Spinal cord (tissue), 10 donors: ENCODE data around the gene BMPR2. TPM values are rescaled to one million over a fixed set of nuclear protein-coding genes. Genes with fewer than 3 reads are reported as not detected.

ENCODE experiments used
- DNase-seq, 6 donors: peaks; one replicate each; pipeline versions ENCODE4 v3.0.0 to v3.0.0-alpha.2; 2013 to 2015; ENCODE audit warnings: low spot score in 6 of 6, low read depth in 4 of 6
- H3K27ac ChIP-seq: one replicate; pipeline ENCODE4 v1.5.1; 2013; ENCODE audit warnings: low read depth, low read length, control low read depth
- H3K27me3 ChIP-seq: one replicate; pipeline ENCODE4 v1.6.1; 2013; ENCODE audit warnings: low read length; ENCODE audit not compliant: control insufficient read depth, insufficient read depth
- H3K36me3 ChIP-seq: one replicate; pipeline ENCODE4 v1.6.1; 2013; ENCODE audit warnings: low read length; ENCODE audit not compliant: control insufficient read depth, insufficient read depth
- H3K4me1 ChIP-seq: one replicate; pipeline ENCODE4 v1.6.1; 2013; ENCODE audit warnings: low read length; ENCODE audit not compliant: control insufficient read depth, insufficient read depth
- H3K4me3 ChIP-seq: one replicate; pipeline ENCODE4 v1.5.1; 2013; ENCODE audit warnings: low read depth, low read length, control low read depth
- H3K9me3 ChIP-seq: one replicate; pipeline ENCODE4 v1.6.1; 2013; ENCODE audit warnings: low read length; ENCODE audit not compliant: control insufficient read depth, insufficient read depth
- WGBS: methylation state at CpG from one replicate; pipeline ENCODE4 v1.1.5; 2013; ENCODE audit warnings: missing lambda C conversion rate; ENCODE audit not compliant: insufficient coverage; 5-methylcytosine and 5-hydroxymethylcytosine counted together
- polyA plus RNA-seq, 2 donors: library from polyadenylated mRNA; unstranded; fragments of 120-200 nt; gene quantifications; one replicate each; pipeline ENCODE4 v1.2.1, GENCODE V29; 2013; ENCODE audit not compliant: insufficient read length in 2 of 2
- total RNA-seq, 2 donors: library from RNA; depleted of rRNA in 1 of 2; stranded (reverse); fragments of 120-200 nt in 1 of 2; fragments of >200 nt in 1 of 2; gene quantifications; one replicate each; pipeline versions ENCODE4 v1.2.3 to v1.2.4, GENCODE V29; 2013 to 2014
- donor health status: healthy.

The BMPR2 gene
- total and polyA plus RNA-seq, 4 donors, result 44.5 to 105 (median 54.5) TPM

DNA sequence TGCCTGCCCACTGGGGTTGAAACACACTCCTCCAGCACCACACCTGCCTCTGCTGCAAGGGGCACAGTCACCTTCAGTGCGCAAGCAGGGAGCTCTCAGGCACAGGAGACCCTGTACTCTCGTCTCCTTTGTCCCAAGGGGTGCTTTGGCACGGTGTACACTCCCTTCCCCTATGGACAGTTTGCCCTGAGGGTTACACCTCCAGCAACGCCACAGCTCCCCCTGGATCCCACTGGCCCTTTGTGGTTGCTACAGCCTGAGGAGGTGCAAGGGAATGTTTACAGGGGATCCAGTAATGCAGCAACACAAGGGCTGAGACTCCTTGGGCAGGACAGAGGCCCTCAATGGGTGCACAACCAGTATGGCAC lies 213.4 kb downstream of the BMPR2 start:
- Histone ChIP-seq H3K4me3 (no peak overlapping the region), H3K4me1 (peaks cover 9% of the 10 kb centered on the region), H3K27me3 (no peaks in the 10 kb centered on the region), H3K27ac (no peak overlapping the region), H3K36me3 (no peaks in the 10 kb centered on the region), H3K9me3 (no peaks in the 10 kb centered on the region)
- WGBS, result 84% methylated on average over 4 of the region's 4 CpGs
- DNase-seq, result no peak

DNA sequence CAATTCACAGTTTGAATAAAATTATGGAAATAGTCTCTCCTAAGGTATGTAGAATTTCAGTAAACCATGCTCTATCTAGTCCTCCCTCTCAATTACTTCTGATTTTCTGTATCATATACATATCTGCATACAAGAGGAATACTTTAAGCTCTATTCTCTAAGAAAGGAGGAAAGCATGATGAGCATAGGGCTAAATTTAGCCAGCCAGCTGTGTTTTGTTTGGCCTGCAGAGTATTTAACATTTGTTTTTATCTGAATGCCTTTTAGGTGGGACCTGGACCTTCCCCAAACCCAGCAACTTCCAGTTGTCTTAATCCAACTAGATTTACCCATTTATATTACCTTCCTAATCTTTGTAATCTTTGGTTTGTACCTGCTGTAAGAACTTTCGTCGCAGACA lies 216.4 kb downstream of the BMPR2 start:
- peak in 1 of 6 donors; percentile 31 for DNase-seq
- Histone ChIP-seq H3K36me3 (no peaks in the 10 kb centered on the region), H3K27ac (no peak overlapping the region), H3K4me3 (no peak overlapping the region), H3K9me3 (no peaks in the 10 kb centered on the region), H3K4me1 (peaks cover 9% of the 10 kb centered on the region), H3K27me3 (no peaks in the 10 kb centered on the region)
- no CpG with 5 or more reads among the region's 2 CpGs for WGBS

DNA sequence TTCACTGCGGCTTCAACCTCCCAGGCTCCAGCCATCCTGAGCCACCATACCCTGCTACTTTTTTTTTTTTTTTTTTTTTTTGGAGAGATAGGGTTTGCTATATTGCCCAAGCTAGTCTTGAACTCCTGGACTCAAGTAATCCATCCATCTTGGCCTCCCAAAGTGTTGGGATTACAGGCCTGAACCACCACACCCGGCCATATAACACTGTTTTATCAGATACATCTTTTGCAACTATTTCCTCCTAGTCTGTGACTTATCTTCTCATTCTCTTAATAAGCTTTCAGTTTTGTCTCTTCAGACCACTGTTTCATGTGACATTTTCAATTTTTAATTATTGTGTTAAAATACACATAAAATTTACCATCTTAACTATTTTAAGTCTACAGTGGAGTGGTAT lies 223.0 kb downstream of the BMPR2 start:
- 88% methylated on average over 1 of the region's 2 CpGs for WGBS
- H3K27ac ChIP-seq, result no peak overlapping the region
- DNase-seq, result no peak
- H3K9me3 ChIP-seq, result no peaks in the 10 kb centered on the region
- H3K4me1 ChIP-seq, result no peaks in the 10 kb centered on the region
- no peak overlapping the region for H3K4me3 ChIP-seq
- H3K36me3 ChIP-seq, result no peaks in the 10 kb centered on the region
- H3K27me3 ChIP-seq, result no peaks in the 10 kb centered on the region

DNA sequence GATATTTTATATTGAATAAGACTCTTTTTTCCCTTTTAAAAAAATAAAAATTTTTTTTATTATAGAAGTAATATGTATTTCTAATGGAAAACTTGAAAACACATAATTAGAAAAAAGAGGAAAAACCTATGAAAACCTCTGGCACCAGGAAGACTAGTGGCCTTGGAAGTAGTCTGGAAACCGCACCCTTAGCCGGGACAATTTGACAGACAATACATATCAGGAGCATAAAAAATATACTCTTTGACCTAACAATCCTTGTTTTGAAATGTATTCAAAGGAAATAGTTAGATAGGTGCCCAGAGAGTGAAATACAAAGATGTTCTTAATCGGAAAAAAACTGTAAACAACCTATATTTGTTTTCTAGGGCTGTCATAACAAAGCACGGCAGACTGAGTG lies 223.8 kb downstream of the BMPR2 start:
- Histone ChIP-seq H3K4me1 (no peaks in the 10 kb centered on the region), H3K4me3 (no peak overlapping the region), H3K36me3 (no peaks in the 10 kb centered on the region), H3K9me3 (no peaks in the 10 kb centered on the region), H3K27ac (no peak overlapping the region), H3K27me3 (no peaks in the 10 kb centered on the region)
- no peak for DNase-seq
- no CpG with 5 or more reads among the region's 4 CpGs for WGBS

DNA sequence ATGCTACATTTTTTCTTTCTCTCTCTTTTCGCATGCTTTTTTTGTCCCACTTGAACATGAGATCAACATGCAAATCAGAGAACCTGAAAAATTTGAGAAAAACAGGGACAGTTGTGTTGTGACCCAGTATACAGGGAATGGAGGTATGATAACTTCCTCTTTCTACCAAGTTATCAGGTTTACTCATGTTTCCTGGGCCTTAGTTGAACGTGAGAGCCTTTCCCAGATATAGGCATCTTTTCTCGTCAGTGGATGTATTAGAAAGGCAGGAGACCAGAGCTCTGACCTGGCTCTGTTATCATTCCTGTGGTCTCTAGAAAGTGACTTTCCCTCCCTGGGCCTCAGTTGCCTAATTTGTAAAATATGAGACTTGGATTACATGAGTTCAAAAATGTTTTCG lies 228.6 kb downstream of the BMPR2 start:
- Histone ChIP-seq H3K4me1 (no peaks in the 10 kb centered on the region), H3K36me3 (no peaks in the 10 kb centered on the region), H3K27me3 (no peaks in the 10 kb centered on the region), H3K4me3 (no peak overlapping the region), H3K27ac (no peak overlapping the region), H3K9me3 (no peaks in the 10 kb centered on the region)
- DNase-seq, result no peak
- WGBS, result no CpG with 5 or more reads among the region's 4 CpGs

DNA sequence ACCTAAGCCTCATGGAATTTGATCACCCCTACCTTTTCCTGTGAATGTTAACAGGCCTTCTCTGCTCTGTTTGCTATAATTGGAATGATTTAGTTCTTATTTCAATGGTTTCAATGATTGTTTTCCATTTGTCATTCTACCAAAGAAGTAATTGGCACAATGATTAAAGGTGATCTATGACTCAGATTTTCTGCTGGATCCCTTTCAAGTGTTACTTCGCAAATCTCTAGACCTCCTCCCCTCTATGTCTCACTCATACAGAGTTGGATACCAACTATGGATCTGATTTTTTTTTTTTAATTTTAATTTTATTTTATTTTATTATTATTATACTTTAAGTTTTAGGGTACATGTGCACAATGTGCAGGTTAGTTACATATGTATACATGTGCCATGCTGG lies 229.0 kb downstream of the BMPR2 start:
- Histone ChIP-seq H3K9me3 (no peaks in the 10 kb centered on the region), H3K36me3 (no peaks in the 10 kb centered on the region), H3K4me3 (no peak overlapping the region), H3K27me3 (no peaks in the 10 kb centered on the region), H3K27ac (no peak overlapping the region), H3K4me1 (no peaks in the 10 kb centered on the region)
- DNase-seq, result no peak
- no CpG with 5 or more reads among the region's 1 CpG for WGBS

DNA sequence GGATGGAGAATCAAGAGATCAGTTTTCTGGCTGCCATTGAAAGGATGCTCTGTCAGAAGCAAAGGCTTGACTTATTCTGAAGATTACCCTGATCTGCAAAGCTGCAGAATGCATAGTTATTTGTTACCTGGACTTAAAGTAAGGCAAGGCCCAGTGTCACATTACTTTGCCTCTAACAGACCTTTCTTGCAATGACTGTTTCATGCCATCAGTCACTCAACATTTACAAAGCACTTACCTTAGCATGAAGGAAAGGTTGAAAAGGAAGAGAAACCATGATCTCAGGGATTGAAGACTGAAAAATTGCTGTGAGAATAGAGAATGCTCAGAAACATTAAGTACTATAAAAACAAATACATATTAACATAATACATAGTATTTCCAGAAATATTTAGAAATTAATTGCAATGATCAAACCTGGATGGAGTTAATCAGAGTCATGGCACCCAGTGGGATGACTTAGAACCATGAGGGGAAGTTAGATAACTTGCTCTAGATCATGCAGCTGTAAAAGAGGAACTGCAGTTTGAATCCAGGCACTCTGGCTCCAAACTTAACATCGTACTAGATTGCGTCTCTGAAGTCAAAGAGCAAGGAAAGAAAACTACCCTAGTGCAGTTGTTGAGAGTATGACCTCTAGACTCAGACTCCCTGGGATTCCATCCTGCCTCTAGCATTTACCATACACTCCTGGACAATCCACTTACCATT lies 232.2 kb downstream of the BMPR2 start:
- no peak overlapping the region for H3K4me3 ChIP-seq
- no peaks in the 10 kb centered on the region for H3K9me3 ChIP-seq
- no peaks in the 10 kb centered on the region for H3K4me1 ChIP-seq
- WGBS, result no CpG with 5 or more reads among the region's 2 CpGs
- no peaks in the 10 kb centered on the region for H3K27me3 ChIP-seq
- no peak overlapping the region for H3K27ac ChIP-seq
- no peaks in the 10 kb centered on the region for H3K36me3 ChIP-seq
- DNase-seq, result no peak

DNA sequence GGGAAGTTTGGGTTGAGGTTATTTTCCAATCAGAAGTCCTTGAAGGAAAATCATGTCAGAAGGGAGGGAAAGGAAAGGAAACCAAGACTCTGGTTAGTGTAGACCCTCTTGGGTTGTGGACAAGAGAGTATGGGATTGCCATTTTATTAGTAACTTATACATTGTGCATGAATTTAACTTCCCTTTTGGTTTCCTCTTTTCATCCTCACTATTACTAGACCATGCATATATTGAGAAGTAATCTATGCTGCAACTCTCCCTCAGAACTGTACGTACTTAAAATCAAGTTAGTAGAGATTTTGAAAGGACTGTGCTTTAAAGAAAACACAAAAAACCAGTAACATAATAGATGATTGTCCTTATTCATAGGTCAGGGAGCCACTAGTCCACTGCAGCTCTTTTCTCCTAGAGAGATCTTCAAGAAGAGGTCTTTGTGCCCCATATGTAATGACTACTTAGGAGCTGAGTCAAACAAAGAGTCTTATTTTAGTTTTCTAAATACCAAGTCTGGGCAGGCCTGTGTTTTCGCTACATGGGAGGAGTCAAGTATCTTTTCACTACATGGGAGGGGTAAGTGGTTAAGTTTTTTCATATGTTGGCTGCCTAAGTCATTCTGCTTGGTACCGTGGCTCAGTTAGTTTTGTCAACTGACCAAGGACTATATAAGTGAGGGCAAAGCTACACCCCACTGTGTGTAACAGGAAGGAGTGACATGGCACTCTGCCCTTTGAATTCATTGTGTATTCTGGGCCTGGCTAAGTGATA lies 233.4 kb downstream of the BMPR2 start:
- H3K9me3 ChIP-seq, result no peaks in the 10 kb centered on the region
- peak in 1 of 6 donors; percentile 16 for DNase-seq
- WGBS, result 17% methylated on average over 1 of the region's 3 CpGs
- H3K4me1 ChIP-seq, result no peaks in the 10 kb centered on the region
- H3K27ac ChIP-seq, result peak overlapping the region; percentile 25
- H3K27me3 ChIP-seq, result no peaks in the 10 kb centered on the region
- no peak overlapping the region for H3K4me3 ChIP-seq
- no peaks in the 10 kb centered on the region for H3K36me3 ChIP-seq

DNA sequence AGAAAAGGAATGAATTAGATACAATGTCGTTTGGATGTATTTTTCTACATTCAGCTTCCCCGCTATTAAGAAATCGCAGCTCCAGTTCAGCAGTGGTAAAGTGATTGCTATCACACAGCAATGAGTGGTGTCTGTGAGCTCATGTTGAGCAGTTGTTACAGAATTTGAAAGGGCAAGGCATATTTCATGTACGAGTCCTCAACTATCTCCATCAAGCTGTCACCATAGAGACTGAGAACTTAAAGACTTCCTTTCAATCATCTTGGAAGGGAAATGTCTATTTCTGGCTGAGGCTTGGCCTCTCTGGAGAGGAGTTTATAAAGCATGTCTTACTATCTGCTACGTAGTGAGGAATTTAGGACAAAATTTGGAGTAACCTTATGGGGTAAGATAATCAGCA lies 234.3 kb downstream of the BMPR2 start:
- Histone ChIP-seq H3K4me1 (no peaks in the 10 kb centered on the region), H3K4me3 (no peak overlapping the region), H3K36me3 (no peaks in the 10 kb centered on the region), H3K9me3 (no peaks in the 10 kb centered on the region), H3K27ac (no peak overlapping the region), H3K27me3 (no peaks in the 10 kb centered on the region)
- 100% methylated on average over 3 of the region's 5 CpGs for WGBS
- DNase-seq, result peak in 1 of 6 donors; percentile 27

DNA sequence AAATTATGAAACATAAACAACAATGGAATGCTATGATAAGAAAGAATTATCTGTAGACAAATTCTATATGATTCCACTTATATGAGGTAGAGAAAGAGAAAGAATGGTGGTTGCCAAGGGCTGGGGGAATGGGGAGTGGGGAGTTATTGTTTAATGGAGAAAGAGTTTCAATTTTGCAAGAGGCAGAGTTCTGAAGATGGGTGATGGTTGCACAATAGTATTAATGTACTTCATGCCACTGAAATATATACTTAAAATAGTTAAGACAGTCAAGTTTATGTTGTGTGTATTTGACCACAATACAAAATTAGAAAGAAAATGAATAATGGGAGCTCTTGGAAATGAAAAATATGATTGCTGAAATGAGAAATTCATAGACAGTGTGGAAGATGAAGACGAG lies 236.0 kb downstream of the BMPR2 start:
- H3K27me3 ChIP-seq, result no peaks in the 10 kb centered on the region
- H3K36me3 ChIP-seq, result no peaks in the 10 kb centered on the region
- H3K4me3 ChIP-seq, result no peak overlapping the region
- no peak for DNase-seq
- no peaks in the 10 kb centered on the region for H3K9me3 ChIP-seq
- WGBS, result 89% methylated on average over 1 of the region's 1 CpG
- no peaks in the 10 kb centered on the region for H3K4me1 ChIP-seq
- no peak overlapping the region for H3K27ac ChIP-seq
